Adipocyte (in vitro differentiated cells): ENCODE results near the gene TSSC4.

Experiments
- DNase-seq: peaks from one replicate; pipeline ENCODE4 v3.0.0-alpha.2; 2015; ENCODE audit warnings: low read depth
- H3K27me3 ChIP-seq: replicated peaks from 2 replicates; pipeline ENCODE4 v1.7.0; 2013; ENCODE audit warnings: mild to moderate bottlenecking, low read length, moderate library complexity; ENCODE audit not compliant: control insufficient read depth, insufficient read depth
- H3K36me3 ChIP-seq: 2 replicates; pipeline ENCODE4 v1.7.0; 2013; ENCODE audit warnings: low read length, mild to moderate bottlenecking, moderate library complexity; ENCODE audit not compliant: control insufficient read depth, insufficient read depth, severe bottlenecking
- H3K4me1 ChIP-seq: 2 replicates; pipeline ENCODE4 v1.7.0; 2013; ENCODE audit warnings: mild to moderate bottlenecking, low read length, moderate library complexity; ENCODE audit not compliant: control insufficient read depth, insufficient read depth
- H3K4me3 ChIP-seq: 2 replicates; pipeline ENCODE4 v1.7.0; 2013; ENCODE audit warnings: mild to moderate bottlenecking, low read length, moderate library complexity
- H3K9ac ChIP-seq: 2 replicates; pipeline ENCODE4 v1.7.0; 2013; ENCODE audit warnings: mild to moderate bottlenecking, low read length, moderate library complexity
- H3K9me3 ChIP-seq: 2 replicates; pipeline ENCODE4 v1.7.0; 2013; ENCODE audit warnings: mild to moderate bottlenecking, low read length, moderate library complexity; ENCODE audit not compliant: control insufficient read depth

The TSSC4 gene

DNA sequence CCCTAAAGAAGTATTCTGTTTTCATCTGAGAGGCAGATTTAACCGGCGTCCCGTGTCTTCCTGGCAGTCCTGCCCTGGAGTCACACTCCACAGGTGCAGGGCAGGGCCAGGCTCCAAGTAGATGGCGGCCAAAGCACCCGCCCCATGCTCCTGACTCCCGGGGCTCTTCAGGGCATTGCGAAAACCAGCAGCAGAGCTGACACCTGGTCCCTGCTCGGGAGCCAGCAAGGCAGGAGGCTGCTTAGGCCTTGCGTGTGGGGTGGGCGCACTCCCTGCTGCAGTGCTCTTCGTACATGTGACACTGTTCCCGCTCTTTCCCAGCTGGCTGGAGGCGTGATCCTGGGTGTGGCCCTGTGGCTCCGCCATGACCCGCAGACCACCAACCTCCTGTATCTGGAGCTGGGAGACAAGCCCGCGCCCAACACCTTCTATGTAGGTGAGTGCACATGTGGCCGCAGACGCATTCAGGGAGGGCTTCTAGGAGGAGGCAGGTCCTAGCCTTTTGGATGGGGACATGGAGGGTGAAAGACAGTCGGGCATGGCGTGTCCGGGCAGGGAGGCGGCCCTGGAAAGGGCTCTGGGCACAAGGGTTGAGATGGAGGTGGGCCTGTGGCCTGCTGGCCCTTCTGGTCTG is 10.3 kb upstream of the TSSC4 start:
- no peak for DNase-seq
- Histone ChIP-seq H3K27me3 (no peaks in the 10 kb centered on the region), H3K9ac (peak overlapping the region; percentile 41), H3K9me3 (no peaks in the 10 kb centered on the region), H3K4me3 (no peak overlapping the region), H3K4me1 (peaks cover 34% of the 10 kb centered on the region), H3K36me3 (peaks cover 30% of the 10 kb centered on the region)

DNA sequence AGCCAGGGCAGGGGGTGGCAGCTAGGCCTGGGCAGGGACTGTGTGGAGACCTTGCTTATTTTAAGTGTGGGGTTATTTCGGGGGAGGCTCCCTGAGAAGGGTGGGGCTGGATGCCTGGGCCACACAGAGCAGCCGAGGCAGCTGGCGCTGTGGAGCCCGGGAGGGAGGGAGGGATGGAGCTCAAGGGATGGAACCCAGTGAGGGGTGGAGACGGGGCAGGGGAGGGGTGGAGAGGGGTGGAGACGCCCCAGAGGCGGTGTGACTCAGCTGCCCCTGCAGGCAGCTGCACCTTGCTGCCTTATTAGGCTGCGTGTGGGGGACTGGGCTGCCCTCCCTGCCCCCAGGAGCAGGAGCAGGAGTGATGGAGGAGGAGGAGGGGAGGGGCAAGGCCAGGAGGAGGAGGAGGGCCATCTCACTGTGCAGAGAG is 9.8 kb upstream of the TSSC4 start:
- Histone ChIP-seq H3K27me3 (no peaks in the 10 kb centered on the region), H3K9me3 (no peaks in the 10 kb centered on the region), H3K4me3 (no peak overlapping the region), H3K9ac (peak overlapping the region; percentile 41), H3K36me3 (peaks cover 33% of the 10 kb centered on the region), H3K4me1 (peaks cover 34% of the 10 kb centered on the region)
- DNase-seq: peak; percentile 41

DNA sequence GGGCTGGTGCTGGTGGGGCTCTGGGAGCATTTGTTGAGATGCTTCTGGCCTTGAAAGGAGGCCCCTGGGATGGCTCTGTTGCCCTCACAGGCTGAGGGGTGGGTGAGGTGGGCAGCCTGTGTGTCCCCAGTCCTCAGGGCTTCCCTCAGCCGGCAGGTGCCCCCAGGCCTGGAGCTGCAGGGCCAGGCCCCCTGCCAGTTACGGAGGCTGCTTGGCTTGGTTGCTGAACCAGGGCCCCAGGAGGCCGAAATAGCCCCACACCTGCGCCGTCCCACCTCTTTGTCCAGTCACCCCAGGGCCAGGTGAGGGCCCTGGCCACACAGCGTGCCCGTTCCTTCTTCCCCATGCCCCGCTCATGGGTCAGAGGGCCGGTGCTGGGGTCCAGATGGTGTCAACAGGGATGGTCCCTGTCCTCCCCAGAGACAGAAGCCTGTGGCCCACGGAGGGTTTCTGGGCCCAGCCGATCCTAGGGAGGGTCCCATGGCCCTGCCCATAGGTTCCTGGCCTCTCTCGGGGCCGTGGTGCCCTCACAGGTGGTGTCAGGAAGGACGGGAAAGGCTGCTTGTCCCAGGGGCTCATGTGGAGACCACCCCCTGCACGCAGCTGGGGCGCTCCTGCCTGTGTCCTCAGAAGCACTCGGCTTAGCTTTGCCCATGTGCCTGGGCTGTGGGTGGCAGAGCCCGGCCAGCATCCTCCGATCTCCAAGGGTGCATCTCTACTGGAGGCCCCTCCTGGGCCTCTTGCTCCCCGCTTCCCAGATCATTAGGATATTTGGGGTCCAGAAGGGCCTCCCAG is 9.2 kb upstream of the TSSC4 start:
- H3K4me3 ChIP-seq: no peak overlapping the region
- H3K36me3 ChIP-seq: peaks cover 37% of the 10 kb centered on the region
- H3K9ac ChIP-seq: no peak overlapping the region
- no peak for DNase-seq
- H3K27me3 ChIP-seq: no peaks in the 10 kb centered on the region
- peaks cover 34% of the 10 kb centered on the region for H3K4me1 ChIP-seq
- H3K9me3 ChIP-seq: no peaks in the 10 kb centered on the region

DNA sequence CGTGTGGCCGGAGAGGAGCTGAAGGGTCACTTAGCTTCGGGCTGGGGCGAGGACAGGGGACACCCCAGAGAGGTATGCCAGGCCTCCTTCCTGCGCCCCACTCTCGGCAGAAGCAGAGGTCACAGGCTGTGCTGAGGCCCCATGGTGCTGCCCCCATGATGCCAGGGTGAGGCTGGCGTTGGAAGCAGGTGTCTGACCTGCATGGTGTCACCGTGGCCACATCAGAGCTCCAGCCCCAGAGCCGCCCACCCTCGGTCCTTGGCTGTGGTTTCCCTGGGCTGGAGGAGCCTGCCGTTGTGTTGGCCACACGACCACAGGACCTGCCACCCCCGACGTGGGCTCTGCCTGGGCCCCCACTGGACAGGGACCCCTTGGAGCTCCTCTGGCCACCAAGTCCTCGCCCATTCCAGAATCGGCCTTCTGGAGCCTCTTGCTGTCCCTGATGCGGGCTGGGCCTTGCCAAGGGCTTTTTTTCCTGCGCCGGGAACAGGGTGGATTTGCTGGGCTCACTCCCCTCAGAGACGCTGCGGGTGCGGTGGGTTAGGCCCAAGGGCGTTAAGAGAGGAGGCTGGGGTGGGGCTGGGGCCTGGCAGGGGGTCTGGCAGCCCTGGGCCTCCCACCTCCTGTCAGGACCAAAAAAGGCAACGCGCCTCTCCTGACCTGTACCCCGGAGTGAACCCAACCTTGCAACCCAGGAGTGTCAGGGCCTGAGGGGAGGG is 8.2 kb upstream of the TSSC4 start:
- Histone ChIP-seq H3K9me3 (no peaks in the 10 kb centered on the region), H3K4me3 (no peak overlapping the region), H3K36me3 (peaks cover 46% of the 10 kb centered on the region), H3K27me3 (no peaks in the 10 kb centered on the region), H3K4me1 (peaks cover 27% of the 10 kb centered on the region), H3K9ac (no peak overlapping the region)
- DNase-seq: no peak

DNA sequence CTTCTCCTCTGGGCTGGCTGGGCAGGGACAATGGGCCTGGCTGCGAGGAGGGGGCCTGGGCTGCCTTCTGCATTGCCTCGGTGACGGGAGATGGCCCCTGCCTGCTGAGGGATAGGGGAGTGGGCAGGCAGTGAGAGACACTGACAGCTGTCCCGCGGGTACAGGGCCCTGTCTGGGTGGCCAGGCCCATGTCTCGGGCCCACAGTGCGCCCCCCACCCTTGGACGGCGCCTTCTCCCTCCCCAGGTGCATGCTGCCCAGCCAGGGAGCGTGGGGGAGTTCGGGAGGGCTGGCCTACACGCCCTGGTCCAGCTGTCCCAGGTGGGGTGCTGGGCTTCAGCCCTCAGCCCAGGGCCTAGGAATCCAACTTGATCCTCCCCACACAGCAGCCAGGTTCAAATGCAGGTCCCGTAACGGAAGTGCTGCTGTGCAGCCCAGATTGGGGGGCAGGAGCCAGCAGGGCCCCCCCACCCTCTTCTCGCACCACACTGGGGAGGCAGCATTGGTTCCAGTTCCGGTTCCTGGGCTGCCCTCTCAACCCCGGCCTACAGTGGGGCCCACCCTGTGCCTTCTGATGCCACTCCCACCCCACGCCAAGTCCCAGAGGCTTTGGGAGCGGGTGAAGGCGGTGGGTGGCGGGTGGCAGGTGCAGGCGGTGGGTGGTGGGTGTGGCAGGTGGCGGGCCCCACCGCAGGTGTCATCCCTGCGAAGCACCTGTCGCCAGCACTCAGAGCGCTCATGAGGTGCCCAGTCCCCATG is 7.3 kb upstream of the TSSC4 start:
- peaks cover 54% of the 10 kb centered on the region for H3K36me3 ChIP-seq
- H3K27me3 ChIP-seq: no peaks in the 10 kb centered on the region
- peaks cover 22% of the 10 kb centered on the region for H3K4me1 ChIP-seq
- H3K9me3 ChIP-seq: no peaks in the 10 kb centered on the region
- no peak for DNase-seq
- no peak overlapping the region for H3K9ac ChIP-seq
- no peak overlapping the region for H3K4me3 ChIP-seq

DNA sequence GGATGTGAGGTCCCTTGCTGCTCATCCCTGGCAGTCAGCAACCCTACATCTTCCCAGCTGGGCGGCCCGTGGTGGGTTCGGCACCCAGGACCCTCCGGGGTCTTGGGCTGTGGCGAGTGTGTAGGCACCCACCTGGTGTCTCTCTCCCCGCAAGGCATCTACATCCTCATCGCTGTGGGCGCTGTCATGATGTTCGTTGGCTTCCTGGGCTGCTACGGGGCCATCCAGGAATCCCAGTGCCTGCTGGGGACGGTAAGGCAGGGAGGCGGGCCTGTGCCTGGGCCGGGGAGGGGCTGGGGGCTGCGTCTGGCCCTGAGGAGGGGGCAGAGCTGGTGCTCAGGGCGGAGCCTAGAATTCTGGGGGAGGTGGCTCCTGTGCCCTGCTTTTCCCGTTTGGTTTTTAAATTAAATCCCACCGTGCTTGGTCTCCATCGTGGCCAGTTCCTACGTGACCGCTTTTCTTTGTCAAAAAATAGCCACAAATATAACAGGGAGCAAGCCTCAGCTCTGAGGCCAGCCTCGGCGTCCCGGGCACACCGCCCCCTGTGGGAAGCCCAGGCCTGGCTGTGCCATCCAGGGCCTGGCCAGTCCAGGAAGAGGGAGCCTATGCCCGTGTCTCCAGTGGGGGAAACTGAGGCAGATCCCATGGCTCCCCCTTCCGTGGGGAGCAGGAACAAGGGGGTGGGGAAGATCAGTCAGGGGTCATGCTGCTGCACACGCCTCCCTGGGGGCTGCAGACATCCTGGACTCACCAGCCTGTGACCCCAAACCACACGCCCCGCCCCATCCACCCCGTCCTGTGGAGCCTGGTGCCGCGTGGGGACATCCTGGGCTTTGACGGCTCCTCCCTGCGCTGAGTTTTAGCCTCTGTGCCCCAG is 6.4 kb upstream of the TSSC4 start:
- H3K27me3 ChIP-seq: no peaks in the 10 kb centered on the region
- no peak for DNase-seq
- peaks cover 22% of the 10 kb centered on the region for H3K4me1 ChIP-seq
- no peaks in the 10 kb centered on the region for H3K9me3 ChIP-seq
- H3K4me3 ChIP-seq: no peak overlapping the region
- no peak overlapping the region for H3K9ac ChIP-seq
- peaks cover 58% of the 10 kb centered on the region for H3K36me3 ChIP-seq

DNA sequence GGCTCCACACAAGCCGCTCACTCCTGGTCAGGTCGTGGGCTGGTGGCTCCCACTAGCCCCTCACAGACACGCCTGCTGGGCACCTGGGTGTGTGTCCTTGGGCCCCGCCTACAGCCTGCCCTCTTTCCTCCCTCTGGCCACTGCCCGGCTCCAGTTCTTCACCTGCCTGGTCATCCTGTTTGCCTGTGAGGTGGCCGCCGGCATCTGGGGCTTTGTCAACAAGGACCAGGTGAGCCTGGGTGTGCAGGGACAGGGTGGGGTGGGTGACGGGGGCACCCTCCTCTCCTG is 5.8 kb upstream of the TSSC4 start:
- no peak for DNase-seq
- no peak overlapping the region for H3K9ac ChIP-seq
- no peak overlapping the region for H3K4me3 ChIP-seq
- H3K9me3 ChIP-seq: no peaks in the 10 kb centered on the region
- peaks cover 21% of the 10 kb centered on the region for H3K4me1 ChIP-seq
- H3K36me3 ChIP-seq: peaks cover 58% of the 10 kb centered on the region
- no peaks in the 10 kb centered on the region for H3K27me3 ChIP-seq

DNA sequence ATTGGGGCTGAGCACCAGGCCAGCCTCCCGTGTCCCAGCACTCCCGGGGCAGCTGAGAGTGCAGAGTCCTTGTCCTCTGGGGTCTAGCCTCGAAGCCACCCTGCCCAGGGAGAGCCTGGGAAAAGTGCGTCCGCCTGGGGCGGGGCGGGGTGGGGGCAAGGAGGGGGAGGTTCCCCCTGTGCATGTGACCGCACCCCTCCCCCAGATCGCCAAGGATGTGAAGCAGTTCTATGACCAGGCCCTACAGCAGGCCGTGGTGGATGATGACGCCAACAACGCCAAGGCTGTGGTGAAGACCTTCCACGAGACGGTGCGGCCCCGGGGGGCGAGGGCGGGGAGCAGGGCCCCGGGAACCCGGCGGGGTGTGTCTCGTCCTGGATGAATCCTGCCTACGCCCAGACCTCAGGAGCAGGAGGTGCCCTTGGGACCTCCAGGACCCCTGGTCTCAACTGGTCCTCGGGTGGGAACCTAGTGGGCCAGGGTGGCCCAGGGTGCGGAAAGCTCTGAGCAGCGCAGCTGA is 5.3 kb upstream of the TSSC4 start:
- peaks cover 55% of the 10 kb centered on the region for H3K36me3 ChIP-seq
- no peaks in the 10 kb centered on the region for H3K9me3 ChIP-seq
- H3K9ac ChIP-seq: no peak overlapping the region
- peaks cover 18% of the 10 kb centered on the region for H3K4me1 ChIP-seq
- no peak for DNase-seq
- H3K4me3 ChIP-seq: no peak overlapping the region
- H3K27me3 ChIP-seq: no peaks in the 10 kb centered on the region

DNA sequence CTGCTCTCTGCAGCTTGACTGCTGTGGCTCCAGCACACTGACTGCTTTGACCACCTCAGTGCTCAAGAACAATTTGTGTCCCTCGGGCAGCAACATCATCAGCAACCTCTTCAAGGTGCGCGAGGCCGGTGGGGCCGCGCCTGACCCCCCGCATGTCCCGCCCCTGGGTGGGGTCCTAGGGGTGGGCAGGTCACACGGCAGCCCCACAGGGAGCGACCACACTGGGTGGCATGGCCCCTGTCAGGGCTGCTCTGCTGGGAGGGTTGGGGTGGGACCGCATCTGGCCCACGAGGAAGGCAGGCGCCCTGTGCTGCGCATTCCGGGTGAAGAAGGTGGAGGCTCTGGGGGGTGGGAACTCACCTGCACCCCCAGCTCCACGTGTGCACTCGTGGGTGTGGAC is 4.7 kb upstream of the TSSC4 start:
- H3K4me1 ChIP-seq: peaks cover 15% of the 10 kb centered on the region
- no peaks in the 10 kb centered on the region for H3K9me3 ChIP-seq
- no peak for DNase-seq
- no peak overlapping the region for H3K9ac ChIP-seq
- H3K27me3 ChIP-seq: no peaks in the 10 kb centered on the region
- H3K4me3 ChIP-seq: no peak overlapping the region
- peaks cover 53% of the 10 kb centered on the region for H3K36me3 ChIP-seq

DNA sequence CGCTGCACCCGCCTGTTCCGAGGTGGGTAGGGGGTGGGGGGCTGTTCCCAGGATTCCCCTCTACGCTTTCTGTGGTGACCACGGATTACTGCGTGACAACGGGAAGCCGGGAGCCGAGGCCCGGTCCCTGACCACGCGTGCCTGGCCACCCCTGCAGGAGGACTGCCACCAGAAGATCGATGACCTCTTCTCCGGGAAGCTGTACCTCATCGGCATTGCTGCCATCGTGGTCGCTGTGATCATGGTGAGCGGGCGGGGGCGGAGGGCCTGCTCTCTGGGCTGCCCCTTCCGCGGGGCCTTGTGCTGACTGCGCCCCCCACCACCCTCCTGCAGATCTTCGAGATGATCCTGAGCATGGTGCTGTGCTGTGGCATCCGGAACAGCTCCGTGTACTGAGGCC is 4.1 kb upstream of the TSSC4 start:
- Histone ChIP-seq H3K4me1 (peaks cover 18% of the 10 kb centered on the region), H3K27me3 (no peaks in the 10 kb centered on the region), H3K9me3 (no peaks in the 10 kb centered on the region), H3K4me3 (no peak overlapping the region), H3K9ac (no peak overlapping the region), H3K36me3 (peaks cover 53% of the 10 kb centered on the region)
- DNase-seq: no peak
